ENCODE measurements around the gene PEMT. TPM values are rescaled to one million over a fixed set of nuclear protein-coding genes. Genes with fewer than 3 reads are reported as not detected.

PEMT gene
- total and polyA plus RNA-seq, 2 donors from 2014 or later, result 36.8 to 52.1 TPM

GRCh38 chr17:17511881-17512858 lies 79.3 kb downstream of the PEMT start:
- DNase-seq (peak in 1 of 5 donors; percentile 74), FAIRE-seq (no peak)
- no peaks in the 10 kb centered on the region for H3K27me3 ChIP-seq (ENCODE audit: control insufficient read depth, insufficient read depth, low read length)
- no peaks in the 10 kb centered on the region for H3K9me3 ChIP-seq (ENCODE audit: control insufficient read depth in 2 of 3, insufficient read depth in 1 of 3, low read length in 3 of 3)
- no peak overlapping the region for H3K27ac ChIP-seq (ENCODE audit: low read depth in 2 of 2, low read length in 2 of 2)
- H3K9ac ChIP-seq (ENCODE audit: low read length in 3 of 3), result no peak overlapping the region
- H3K4me1 ChIP-seq (ENCODE audit: control insufficient read depth in 2 of 3, insufficient read depth in 2 of 3, low read depth in 1 of 3, low read length in 3 of 3), result no peaks in the 10 kb centered on the region
- TF ChIP-seq, protein P1, sequence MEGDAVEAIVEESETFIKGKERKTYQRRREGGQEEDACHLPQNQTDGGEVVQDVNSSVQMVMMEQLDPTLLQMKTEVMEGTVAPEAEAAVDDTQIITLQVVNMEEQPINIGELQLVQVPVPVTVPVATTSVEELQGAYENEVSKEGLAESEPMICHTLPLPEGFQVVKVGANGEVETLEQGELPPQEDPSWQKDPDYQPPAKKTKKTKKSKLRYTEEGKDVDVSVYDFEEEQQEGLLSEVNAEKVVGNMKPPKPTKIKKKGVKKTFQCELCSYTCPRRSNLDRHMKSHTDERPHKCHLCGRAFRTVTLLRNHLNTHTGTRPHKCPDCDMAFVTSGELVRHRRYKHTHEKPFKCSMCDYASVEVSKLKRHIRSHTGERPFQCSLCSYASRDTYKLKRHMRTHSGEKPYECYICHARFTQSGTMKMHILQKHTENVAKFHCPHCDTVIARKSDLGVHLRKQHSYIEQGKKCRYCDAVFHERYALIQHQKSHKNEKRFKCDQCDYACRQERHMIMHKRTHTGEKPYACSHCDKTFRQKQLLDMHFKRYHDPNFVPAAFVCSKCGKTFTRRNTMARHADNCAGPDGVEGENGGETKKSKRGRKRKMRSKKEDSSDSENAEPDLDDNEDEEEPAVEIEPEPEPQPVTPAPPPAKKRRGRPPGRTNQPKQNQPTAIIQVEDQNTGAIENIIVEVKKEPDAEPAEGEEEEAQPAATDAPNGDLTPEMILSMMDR (IDR thresholded peaks at IDR 0.05; ENCODE audit: borderline replicate concordance, extremely low read depth, insufficient read depth), result no peak
- intact Hi-C loops (cut with DNase I), result no loop called here
- no peak overlapping the region for H3K4me3 ChIP-seq (ENCODE audit: low read length in 3 of 3)
- H3K36me3 ChIP-seq (ENCODE audit: control insufficient read depth in 2 of 3, insufficient read depth in 3 of 3, low read length in 3 of 3), result no peaks in the 10 kb centered on the region

GRCh38 chr17:17511293-17511741 lies 80.2 kb downstream of the PEMT start:
- Histone ChIP-seq H3K4me3 (ENCODE audit: low read length in 3 of 3) (no peak overlapping the region), H3K4me1 (ENCODE audit: control insufficient read depth in 2 of 3, insufficient read depth in 2 of 3, low read depth in 1 of 3, low read length in 3 of 3) (no peaks in the 10 kb centered on the region), H3K9ac (ENCODE audit: low read length in 3 of 3) (no peak overlapping the region), H3K36me3 (ENCODE audit: control insufficient read depth in 2 of 3, insufficient read depth in 3 of 3, low read length in 3 of 3) (no peaks in the 10 kb centered on the region), H3K27ac (ENCODE audit: low read depth in 2 of 2, low read length in 2 of 2) (no peak overlapping the region), H3K9me3 (ENCODE audit: control insufficient read depth in 2 of 3, insufficient read depth in 1 of 3, low read length in 3 of 3) (no peaks in the 10 kb centered on the region), H3K27me3 (ENCODE audit: control insufficient read depth, insufficient read depth, low read length) (no peaks in the 10 kb centered on the region)
- intact Hi-C loops (cut with DNase I), result no loop called here
- no peak for FAIRE-seq
- DNase-seq, result peak in 1 of 5 donors; percentile 63
- TF ChIP-seq, protein P1 (IDR thresholded peaks at IDR 0.05; ENCODE audit: borderline replicate concordance, extremely low read depth, insufficient read depth), result no peak

DNA sequence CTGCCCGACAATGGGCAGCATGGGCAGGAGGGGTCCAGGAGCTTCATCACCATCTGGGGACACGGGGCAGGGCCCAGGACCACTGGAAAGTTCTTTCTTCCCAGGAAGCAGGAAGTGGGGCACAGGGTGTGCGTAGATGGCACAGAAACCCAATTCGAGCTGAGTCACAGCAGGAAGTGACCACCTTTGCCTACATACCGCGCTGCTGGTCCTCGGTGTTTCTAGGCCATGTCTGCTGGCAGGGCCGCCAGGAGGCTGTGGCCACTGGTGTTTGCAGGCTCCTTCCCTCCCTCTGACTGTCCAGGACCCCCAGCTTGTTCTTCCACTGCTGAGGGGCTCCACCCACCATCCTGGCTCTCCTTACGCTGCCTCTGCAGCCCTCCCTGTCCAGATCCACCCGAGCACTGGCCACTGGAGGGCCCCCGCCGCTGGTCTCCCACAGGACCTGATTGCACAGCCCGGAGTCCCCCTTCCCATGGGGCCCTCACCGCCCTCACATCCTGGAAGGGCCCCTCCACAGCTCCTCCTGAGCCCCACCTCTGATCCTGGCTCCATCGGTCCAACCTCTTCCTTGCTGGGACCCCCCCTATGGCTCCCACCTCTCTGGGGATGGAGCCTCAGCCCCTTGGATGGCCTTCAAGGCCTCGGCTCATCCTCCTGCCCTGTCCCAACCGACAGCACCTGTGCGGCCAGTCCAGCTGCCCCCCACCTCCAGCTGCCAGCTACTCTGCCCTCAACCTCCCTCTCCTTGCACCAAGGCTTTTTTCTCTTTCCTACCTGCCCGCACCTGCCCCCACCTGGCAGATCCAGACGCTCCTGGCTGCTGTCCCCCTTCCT lies 80.8 kb downstream of the PEMT start:
- peak in 1 of 5 donors; percentile 71 for DNase-seq

More for the DNA sequence above, 80.8 kb downstream of the PEMT start:
- H3K9ac ChIP-seq (ENCODE audit: low read length in 3 of 3), result no peak overlapping the region
- H3K4me3 ChIP-seq (ENCODE audit: low read length in 3 of 3), result no peak overlapping the region
- H3K36me3 ChIP-seq (ENCODE audit: control insufficient read depth in 2 of 3, insufficient read depth in 3 of 3, low read length in 3 of 3), result no peaks in the 10 kb centered on the region
- H3K27ac ChIP-seq (ENCODE audit: low read depth in 2 of 2, low read length in 2 of 2), result no peak overlapping the region
- TF ChIP-seq, protein P1 (IDR thresholded peaks at IDR 0.05; ENCODE audit: borderline replicate concordance, extremely low read depth, insufficient read depth), result no peak
- H3K9me3 ChIP-seq (ENCODE audit: control insufficient read depth in 2 of 3, insufficient read depth in 1 of 3, low read length in 3 of 3), result no peaks in the 10 kb centered on the region
- FAIRE-seq, result no peak
- H3K27me3 ChIP-seq (ENCODE audit: control insufficient read depth, insufficient read depth, low read length), result no peaks in the 10 kb centered on the region
- intact Hi-C loops (cut with DNase I), result no loop called here
- no peaks in the 10 kb centered on the region for H3K4me1 ChIP-seq (ENCODE audit: control insufficient read depth in 2 of 3, insufficient read depth in 2 of 3, low read depth in 1 of 3, low read length in 3 of 3)

All from kidney (tissue), 14 donors.